Hepatocyte (in vitro differentiated cells): ENCODE results near the gene IGSF23.

Source experiments
- EZH2 ChIP-seq: fragments of 200-600 bp; sonication (generic); IDR thresholded peaks from 2 replicates; pipeline ENCODE4 v1.6.1; 2016; ENCODE audit warnings: antibody characterized with exemption, mild to moderate bottlenecking, borderline replicate concordance
- EZH2phosphoT487 ChIP-seq: fragments of 200-600 bp; sonication (generic); IDR thresholded peaks from one replicate; pipeline ENCODE4 v1.6.1; 2018; ENCODE audit warnings: antibody characterized with exemption, mild to moderate bottlenecking, low read depth, moderate library complexity; ENCODE audit not compliant: unreplicated experiment, severe bottlenecking
- TF ChIP-seq, protein P1 (sequence below): fragments of 200-600 bp; sonication (generic); IDR thresholded peaks from 2 replicates; pipeline ENCODE4 v1.5.1; 2016; ENCODE audit warnings: antibody characterized with exemption, mild to moderate bottlenecking; ENCODE audit not compliant: poor library complexity

GRCh38 chr19:44573183-44573582, 40.2 kb upstream of the IGSF23 start:
- TF ChIP-seq, protein P1, sequence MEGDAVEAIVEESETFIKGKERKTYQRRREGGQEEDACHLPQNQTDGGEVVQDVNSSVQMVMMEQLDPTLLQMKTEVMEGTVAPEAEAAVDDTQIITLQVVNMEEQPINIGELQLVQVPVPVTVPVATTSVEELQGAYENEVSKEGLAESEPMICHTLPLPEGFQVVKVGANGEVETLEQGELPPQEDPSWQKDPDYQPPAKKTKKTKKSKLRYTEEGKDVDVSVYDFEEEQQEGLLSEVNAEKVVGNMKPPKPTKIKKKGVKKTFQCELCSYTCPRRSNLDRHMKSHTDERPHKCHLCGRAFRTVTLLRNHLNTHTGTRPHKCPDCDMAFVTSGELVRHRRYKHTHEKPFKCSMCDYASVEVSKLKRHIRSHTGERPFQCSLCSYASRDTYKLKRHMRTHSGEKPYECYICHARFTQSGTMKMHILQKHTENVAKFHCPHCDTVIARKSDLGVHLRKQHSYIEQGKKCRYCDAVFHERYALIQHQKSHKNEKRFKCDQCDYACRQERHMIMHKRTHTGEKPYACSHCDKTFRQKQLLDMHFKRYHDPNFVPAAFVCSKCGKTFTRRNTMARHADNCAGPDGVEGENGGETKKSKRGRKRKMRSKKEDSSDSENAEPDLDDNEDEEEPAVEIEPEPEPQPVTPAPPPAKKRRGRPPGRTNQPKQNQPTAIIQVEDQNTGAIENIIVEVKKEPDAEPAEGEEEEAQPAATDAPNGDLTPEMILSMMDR, result no peak
- TF ChIP-seq EZH2 (no peak), EZH2phosphoT487 (no peak)
